Esophagus squamous epithelium (tissue), 5 donors: ENCODE data around the gene DLX1. TPM values are rescaled to one million over a fixed set of nuclear protein-coding genes. Genes with fewer than 3 reads are reported as not detected.

ENCODE experiments used
- DNase-seq: peaks from one replicate; lab custom pipeline; 2025; lab: John Stamatoyannopoulos, UW
- H3K27ac ChIP-seq, 4 donors: fragments of 200-600 bp; sonication (generic); one replicate each; pipeline ENCODE4 v1.5.1; 2016 to 2019; ENCODE audit warnings: mild to moderate bottlenecking in 1 of 4
- H3K27me3 ChIP-seq, 4 donors: fragments of 200-600 bp; sonication (generic); 1 replicate in 3 of 4; 2 replicates in 1 of 4; pipeline versions ENCODE4 v1.5.1 to v1.6.0; 2017 to 2021; ENCODE audit warnings: antibody characterized with exemption in 1 of 4
- H3K36me3 ChIP-seq, 3 donors: fragments of 200-600 bp; sonication (generic); one replicate each; pipeline ENCODE4 v1.5.1; 2016 to 2019
- H3K4me1 ChIP-seq, 3 donors: fragments of 200-600 bp; sonication (generic); one replicate each; pipeline ENCODE4 v1.5.1; 2017 to 2019
- H3K4me3 ChIP-seq, 4 donors: fragments of 200-600 bp; sonication (generic); 1 replicate in 3 of 4; 2 replicates in 1 of 4; pipeline ENCODE4 v1.5.1; 2016 to 2019; ENCODE audit warnings: mild to moderate bottlenecking in 2 of 4, moderate library complexity in 1 of 4
- H3K9me3 ChIP-seq, 3 donors: fragments of 200-600 bp; sonication (generic); one replicate each; pipeline ENCODE4 v1.5.1; 2016 to 2019
- POLR2A ChIP-seq, 4 donors: fragments of 450-650 bp; IDR thresholded peaks; one replicate each; pipeline ENCODE4 v1.6.1; 2017; ENCODE audit warnings: antibody characterized with exemption in 4 of 4, mild to moderate bottlenecking in 4 of 4, moderate library complexity in 3 of 4
- WGBS, 2 donors: methylation state at CpG; one replicate each; pipeline ENCODE4 v1.1.5; 2018; 5-methylcytosine and 5-hydroxymethylcytosine counted together
- intact Hi-C: fragments of 100-400 bp; cut with DNase I; formaldehyde crosslinking; loops from one replicate; pipeline ENCODE4 v1.15.0; 2022
- total RNA-seq, 4 donors: library from RNA; depleted of rRNA; stranded (reverse); fragments of >200 nt; gene quantifications; one replicate each; pipeline ENCODE4 v1.1.0, GENCODE V29; 2016
- TF ChIP-seq, protein P1 (sequence below), 6 experiments: fragments of 450-650 bp in 4 of 6; fragments of 200-600 bp in 2 of 6; sonication (generic) in 2 of 6; IDR thresholded peaks; one replicate each; pipeline ENCODE4 v1.5.1; 2016 to 2019; ENCODE audit warnings: antibody characterized with exemption in 6 of 6, mild to moderate bottlenecking in 4 of 6, moderate library complexity in 4 of 6
- donor health status: DM: yes; HTN: yes; CAD: no.

Gene DLX1
- total RNA-seq, 4 donors from 2014 or later: not detected

GRCh38 chr2:172094294-172095145, 9.2 kb downstream of the DLX1 start:
- intact Hi-C loops: no loop called here
- no peaks in the 10 kb centered on the region for H3K9me3 ChIP-seq
- peak overlapping the region in 1 of 4 donors; percentile 39 for H3K27ac ChIP-seq
- H3K27me3 ChIP-seq: peaks cover 63 to 100% (median 94%) of the 10 kb centered on the region in 4 donors
- DNase-seq: no peak
- 5% methylated on average over 8 to 18 of the region's 66 CpGs for WGBS, 2 donors
- peaks cover 36 to 68% (median 45%) of the 10 kb centered on the region in 3 donors for H3K4me1 ChIP-seq
- peak overlapping the region; percentile 14 to 65 (median 38) for H3K4me3 ChIP-seq
- TF ChIP-seq, protein P1, sequence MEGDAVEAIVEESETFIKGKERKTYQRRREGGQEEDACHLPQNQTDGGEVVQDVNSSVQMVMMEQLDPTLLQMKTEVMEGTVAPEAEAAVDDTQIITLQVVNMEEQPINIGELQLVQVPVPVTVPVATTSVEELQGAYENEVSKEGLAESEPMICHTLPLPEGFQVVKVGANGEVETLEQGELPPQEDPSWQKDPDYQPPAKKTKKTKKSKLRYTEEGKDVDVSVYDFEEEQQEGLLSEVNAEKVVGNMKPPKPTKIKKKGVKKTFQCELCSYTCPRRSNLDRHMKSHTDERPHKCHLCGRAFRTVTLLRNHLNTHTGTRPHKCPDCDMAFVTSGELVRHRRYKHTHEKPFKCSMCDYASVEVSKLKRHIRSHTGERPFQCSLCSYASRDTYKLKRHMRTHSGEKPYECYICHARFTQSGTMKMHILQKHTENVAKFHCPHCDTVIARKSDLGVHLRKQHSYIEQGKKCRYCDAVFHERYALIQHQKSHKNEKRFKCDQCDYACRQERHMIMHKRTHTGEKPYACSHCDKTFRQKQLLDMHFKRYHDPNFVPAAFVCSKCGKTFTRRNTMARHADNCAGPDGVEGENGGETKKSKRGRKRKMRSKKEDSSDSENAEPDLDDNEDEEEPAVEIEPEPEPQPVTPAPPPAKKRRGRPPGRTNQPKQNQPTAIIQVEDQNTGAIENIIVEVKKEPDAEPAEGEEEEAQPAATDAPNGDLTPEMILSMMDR (IDR thresholded peaks at IDR 0.05): no peak
- TF ChIP-seq POLR2A (IDR thresholded peaks at IDR 0.05): no peak
- H3K36me3 ChIP-seq: no peaks in the 10 kb centered on the region

- 2 to 3% methylated on average over 9 to 17 of the region's 51 CpGs for WGBS, 2 donors
- no peaks in the 10 kb centered on the region for H3K36me3 ChIP-seq
- intact Hi-C loops: no loop called here
- peaks cover 43 to 71% (median 52%) of the 10 kb centered on the region in 3 donors for H3K4me1 ChIP-seq
- H3K9me3 ChIP-seq: no peaks in the 10 kb centered on the region
- peak overlapping the region; percentile 14 to 65 (median 38) for H3K4me3 ChIP-seq
- DNase-seq: no peak
- peaks cover 63 to 100% (median 94%) of the 10 kb centered on the region in 4 donors for H3K27me3 ChIP-seq
- peak overlapping the region in 1 of 4 donors; percentile 39 for H3K27ac ChIP-seq
- no peak for TF ChIP-seq POLR2A (IDR thresholded peaks at IDR 0.05)
- TF ChIP-seq, protein P1 (IDR thresholded peaks at IDR 0.05): no peak
These were observed 10.0 kb downstream of the DLX1 start for GRCh38 chr2:172095146-172095904.

GRCh38 chr2:172095905-172096625, 10.8 kb downstream of the DLX1 start:
- intact Hi-C loops: no loop called here
- Histone ChIP-seq H3K4me1 (peaks cover 49 to 73% (median 60%) of the 10 kb centered on the region in 3 donors), H3K27ac (no peak overlapping the region), H3K36me3 (no peaks in the 10 kb centered on the region), H3K4me3 (peak overlapping the region in 3 of 4 donors; percentile 31 to 65 (median 44)), H3K9me3 (no peaks in the 10 kb centered on the region), H3K27me3 (peaks cover 67 to 100% (median 93%) of the 10 kb centered on the region in 4 donors)
- TF ChIP-seq, protein P1 (IDR thresholded peaks at IDR 0.05): no peak
- no peak for TF ChIP-seq POLR2A (IDR thresholded peaks at IDR 0.05)
- 4 to 8% methylated on average over 16 to 20 of the region's 40 CpGs for WGBS, 2 donors
- no peak for DNase-seq

DNA sequence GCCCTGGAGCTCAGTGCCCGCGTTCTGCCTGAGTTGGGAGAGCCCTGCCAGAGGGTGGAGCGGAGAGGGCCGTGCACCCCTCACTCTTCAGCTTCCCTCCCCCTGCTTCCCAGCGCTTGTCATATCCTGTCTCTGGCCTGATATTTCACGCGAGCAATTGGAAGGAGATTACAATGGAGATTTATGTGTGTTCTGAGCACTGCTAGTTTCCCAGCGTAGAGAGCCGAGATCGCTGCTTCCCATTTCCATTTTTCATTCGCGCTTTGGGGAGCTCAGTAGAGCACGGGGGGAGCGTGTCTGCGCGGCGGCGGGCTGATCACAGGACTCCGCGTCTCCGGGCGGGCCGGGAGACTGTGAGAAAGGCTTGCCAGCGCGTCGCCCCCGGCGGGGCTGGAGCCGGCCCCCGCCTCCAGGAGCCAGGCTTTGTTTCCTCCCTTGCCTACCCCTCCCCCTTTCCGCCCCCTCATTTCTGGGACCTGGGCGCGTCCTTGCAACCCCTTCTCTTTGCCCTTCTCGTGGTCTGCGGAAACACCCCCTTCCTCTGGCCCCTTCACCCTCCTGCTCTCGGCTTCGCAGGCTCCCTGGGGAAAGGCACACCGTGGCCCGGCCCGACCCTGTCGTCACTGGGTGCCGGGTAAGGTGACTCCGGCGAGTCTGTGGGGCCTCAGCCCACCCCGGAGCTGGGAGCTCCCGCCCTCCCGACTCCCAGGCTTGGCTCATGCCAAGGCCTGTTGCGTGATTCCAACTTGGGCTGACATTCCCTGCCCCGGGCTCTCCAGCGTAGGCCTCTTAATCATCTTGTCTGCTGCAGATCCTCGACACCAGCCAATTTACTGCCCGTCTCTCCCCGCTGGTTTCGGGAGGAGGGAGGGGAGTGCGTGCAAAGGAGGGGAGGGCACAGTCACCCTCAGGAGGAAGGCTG, 11.6 kb downstream of the DLX1 start:
- Histone ChIP-seq H3K36me3 (no peaks in the 10 kb centered on the region), H3K4me3 (peak overlapping the region; percentile 3 to 65 (median 30)), H3K27me3 (peaks cover 75 to 100% (median 93%) of the 10 kb centered on the region in 4 donors), H3K27ac (no peak overlapping the region), H3K4me1 (peaks cover 57 to 81% (median 68%) of the 10 kb centered on the region in 3 donors), H3K9me3 (no peaks in the 10 kb centered on the region)
- DNase-seq: no peak
- intact Hi-C loops: no loop called here
- TF ChIP-seq, protein P1 (IDR thresholded peaks at IDR 0.05): no peak
- no peak for TF ChIP-seq POLR2A (IDR thresholded peaks at IDR 0.05)
- WGBS, 2 donors: 0 to 2% methylated on average over 3 to 39 of the region's 55 CpGs
